Measurements from ENCODE around the gene ST6GALNAC1. TPM values are rescaled to one million over a fixed set of nuclear protein-coding genes. Genes with fewer than 3 reads are reported as not detected.
A peak's percentile ranks its signal among the peaks of the same experiment; 100 is the strongest.
"Not testable (repeated sequence)": the region's sequence is repeated elsewhere in the genome, so short reads cannot be mapped to it uniquely, and the experiment has no call there.

ST6GALNAC1 gene
- total RNA-seq, 1 donor from 2014 or later: not detected

DNA sequence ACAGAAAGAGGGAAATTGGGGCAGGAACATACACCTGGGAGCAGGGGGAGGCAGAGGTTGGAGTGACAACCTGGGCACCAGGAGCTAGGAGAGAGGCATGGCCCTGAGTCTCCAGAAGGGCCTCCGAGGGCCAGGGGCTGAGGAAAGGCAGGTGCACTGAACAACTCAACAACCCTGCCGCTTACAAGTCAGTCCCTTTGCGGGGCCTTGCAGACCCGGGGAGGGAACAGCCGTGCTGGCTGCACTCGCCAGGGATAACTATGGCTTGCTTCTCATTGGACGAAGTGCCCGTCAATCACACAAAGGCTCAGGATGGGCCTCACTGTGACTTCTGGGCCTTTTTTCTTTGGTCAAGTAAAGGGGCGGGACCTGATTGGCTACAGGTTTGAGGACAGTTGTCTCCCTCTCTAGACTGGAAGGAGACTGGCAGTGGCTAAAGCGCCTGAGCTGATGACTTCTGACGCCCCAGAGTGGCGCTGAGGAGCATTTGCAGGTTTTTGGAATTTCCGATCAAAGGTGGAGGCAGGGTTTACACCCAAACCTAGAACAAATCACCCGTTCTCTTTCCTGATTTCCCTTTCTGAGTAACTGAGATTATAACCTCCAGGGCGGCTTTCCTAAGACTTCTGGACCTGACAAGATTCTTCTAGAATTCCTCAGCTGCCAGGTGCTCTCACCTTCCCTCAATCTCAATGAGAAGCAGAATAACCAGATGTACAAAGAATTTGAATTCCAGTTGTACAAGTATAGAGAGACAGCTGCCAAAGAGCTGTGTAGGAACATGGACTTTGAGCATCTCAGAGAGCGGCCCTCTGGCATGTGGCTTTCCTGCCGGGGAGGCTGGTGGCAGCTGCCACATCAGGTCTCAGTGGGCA, 30.3 kb downstream of the ST6GALNAC1 start:
- DNase-seq (ENCODE audit: low read depth in 2 of 2): no peak

DNA sequence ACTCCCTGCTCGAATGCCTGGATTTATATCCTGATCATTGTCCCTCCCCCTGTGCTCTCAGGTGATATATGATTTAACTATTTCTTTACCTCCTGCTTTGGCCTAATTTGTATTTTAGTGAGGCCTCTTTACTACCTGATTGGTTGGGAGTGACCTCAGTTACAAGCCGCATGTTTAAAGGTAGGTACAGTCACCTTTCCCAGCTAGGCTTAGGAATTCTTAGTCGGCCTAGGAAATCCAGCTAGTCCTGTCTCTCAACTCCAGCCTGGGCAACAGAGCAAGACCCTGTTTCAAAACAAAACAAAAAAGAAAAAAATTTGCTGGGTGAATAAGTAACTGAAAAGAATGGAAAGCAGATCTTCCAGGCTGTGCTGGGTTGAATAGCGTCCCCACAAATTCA, 31.1 kb downstream of the ST6GALNAC1 start:
- DNase-seq (ENCODE audit: low read depth in 2 of 2): no peak

DNA sequence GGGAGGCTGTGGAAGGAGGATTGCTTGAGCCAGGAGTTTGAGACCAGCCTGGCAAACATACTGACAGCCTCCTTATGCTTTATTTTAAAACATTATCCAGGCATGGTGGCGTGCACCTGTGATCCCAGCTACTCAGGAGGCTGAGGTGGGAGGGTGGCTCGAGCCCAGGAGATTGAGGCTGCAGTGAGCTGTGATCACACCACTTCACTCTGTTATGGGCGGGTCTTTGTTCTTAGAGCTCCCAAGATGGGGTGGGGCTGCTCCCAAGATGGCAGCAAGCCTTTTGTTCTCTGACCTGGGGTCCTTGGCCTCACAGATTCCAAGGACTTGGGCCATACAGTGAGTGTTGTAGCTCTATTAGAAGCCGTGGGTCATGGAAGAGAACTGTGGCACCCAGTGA, 31.8 kb downstream of the ST6GALNAC1 start:
- no peak for DNase-seq (ENCODE audit: low read depth in 2 of 2)

DNA sequence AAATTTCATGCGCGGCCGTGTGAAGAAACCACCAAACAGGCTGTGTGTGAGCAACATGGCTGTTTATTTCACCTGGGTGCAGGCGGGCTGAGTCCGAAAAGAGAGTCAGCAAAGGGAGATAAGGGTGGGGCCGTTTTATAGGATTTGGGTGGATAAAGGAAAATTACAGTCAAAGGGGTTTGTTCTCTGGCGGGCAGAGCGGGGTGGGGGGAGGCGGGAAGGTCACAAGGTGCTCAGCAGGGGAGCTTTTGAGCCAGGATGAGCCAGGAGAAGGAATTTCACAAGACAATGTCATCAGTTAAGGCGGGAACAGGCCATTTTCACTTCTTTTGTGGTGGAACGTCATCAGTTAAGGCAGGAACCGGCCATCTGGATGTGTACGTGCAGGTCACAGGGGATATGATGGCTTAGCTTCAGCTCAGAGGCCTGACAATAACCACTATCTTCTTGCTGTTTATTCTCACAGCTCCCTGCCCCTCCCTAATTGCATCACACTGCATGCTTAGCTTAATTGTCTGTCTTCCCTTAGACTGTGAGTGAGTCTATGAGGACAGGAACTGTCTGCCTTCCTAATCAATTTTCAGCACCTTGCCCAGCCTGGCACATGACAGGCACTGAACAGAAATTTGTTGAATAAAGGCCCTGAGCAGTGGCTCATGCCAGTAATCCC, 32.3 kb downstream of the ST6GALNAC1 start:
- not testable (repeated sequence) for DNase-seq (ENCODE audit: low read depth in 2 of 2)

DNA sequence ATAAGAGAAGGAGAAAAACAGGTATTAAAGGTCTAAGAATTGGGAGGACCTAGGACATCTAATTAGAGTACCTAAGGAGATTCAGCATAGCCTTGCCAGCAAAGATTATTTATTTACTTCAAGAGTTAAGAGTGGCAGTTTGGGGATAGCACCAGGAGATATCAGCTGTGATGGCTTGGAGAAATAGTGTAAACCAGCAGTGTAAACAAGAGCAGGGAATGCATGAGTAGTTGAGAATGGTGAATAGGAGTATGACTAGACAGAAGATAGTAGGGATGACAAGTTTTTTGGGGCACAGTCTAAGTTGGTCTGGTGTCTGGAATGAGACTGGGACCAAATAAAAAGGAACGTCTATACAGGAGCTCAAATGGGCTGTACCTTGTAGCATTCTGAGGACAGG, 36.9 kb downstream of the ST6GALNAC1 start:
- DNase-seq (ENCODE audit: low read depth in 2 of 2): not testable (repeated sequence)

DNA sequence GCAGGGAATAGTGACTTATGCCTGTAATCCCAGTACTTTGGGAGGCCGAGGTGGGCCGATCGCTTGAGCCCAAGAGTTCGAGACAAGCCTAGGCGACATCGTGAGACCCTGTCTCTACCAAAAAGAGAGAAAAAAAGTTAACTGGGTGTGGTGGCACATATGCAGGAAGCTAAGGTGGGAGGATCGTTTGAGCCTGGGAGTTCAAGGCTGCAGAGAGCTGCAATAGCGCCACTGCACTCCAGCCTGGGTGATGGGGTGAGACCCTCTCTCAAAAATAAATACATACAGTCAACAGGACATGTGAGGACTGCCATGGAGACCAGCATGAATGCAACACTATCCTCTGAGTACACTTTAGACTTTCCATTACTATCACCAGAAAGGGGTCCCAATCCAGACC, 42.5 kb downstream of the ST6GALNAC1 start:
- DNase-seq (ENCODE audit: low read depth in 2 of 2): no peak

DNA sequence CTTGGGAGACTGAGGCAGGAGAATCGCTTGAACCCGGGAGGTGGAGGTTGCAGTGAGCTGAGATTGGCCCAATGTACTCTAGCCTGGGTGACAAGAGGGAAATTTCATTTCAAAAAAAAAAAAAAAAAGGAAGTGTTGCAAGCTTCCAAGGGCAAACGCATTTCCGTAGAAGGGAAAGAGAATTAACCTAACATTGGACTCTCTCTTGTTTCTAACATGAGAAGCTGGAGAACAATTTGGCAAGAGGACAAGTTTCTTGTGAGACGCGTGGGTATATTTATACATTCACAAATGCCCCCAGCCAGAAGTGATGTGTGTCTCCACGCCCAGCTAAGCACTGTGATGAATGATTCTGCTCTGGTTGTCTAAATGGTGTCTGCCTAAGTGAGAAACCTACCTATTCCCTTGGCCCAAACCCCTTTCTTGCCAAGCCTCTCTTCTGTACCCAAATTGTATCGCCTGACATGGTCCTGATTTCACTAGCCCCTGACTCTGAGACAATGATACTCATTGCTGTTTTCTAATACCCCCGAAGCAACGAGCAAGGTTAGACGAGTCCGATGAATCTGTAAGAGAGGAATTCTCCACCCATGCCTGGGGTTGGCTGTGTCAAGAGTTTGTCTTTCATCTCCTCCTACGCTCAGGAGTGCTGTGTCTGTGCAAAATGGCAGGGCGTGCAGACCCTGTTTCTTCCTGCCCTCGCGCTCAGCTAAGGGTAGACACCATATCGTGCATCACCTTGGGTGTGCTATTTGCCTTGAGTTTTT, 43.7 kb downstream of the ST6GALNAC1 start:
- peak; percentile 32 to 83 for DNase-seq (ENCODE audit: low read depth in 2 of 2)

DNA sequence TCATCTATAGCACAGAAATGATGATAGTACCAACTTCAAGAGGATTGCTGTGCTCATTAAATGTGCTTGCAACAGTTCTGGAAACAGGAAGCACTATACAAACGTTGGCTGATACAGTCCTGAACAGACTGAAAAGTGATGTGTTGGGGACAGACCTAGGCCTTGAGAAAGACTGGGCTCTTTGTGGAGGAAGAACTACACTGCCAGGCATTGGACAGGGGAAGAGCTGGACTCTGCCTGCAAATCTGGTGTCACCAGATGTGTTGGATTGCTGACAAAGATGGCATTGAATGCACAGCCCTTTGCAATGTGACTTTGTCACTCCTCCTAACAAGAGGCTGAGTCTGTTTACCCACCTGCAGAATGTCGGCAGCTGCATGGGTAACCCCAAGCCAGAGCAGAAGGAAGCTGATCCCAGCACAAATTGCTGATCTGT, 45.5 kb downstream of the ST6GALNAC1 start:
- DNase-seq (ENCODE audit: low read depth in 2 of 2): peak; percentile 15 to 20

DNA sequence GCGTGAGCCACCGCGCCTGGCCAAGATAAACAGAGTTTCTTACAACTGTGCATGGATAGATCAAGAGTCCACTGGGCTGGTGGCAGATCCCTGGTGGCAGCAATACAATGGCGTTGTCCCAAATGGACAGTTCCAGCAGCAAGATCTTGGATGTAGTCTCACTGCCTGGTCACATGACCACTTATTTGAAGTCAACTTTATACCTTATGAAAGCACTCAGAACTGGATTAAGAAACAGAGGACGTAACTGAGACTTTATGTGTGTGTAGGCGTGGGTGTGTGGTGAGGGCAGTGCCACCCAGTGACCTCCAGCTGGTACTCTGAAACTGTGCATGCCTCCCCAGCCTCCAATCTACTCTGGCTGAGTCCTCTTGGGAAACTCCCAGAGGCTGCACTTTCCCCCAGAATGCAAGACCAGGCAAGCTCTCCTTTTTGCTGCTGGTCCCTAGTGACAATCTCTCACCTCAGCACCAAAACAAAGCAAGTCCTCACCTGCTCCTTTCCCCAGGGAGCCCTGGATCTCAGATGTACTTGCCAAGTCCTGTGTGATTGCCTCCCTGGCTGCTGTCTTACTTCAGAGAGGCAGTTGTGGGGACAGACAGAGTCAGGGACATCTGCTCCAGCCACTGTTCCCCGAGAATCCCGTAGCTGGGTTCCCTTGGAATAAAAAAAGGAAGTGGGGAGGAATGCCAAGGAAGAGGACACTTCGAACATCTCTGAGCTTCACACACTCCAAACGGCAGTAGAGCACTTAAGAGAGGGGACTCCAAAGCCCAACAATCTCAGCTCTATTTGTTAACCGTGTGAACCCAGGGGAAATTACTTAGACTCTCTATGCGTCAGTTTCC, 46.2 kb downstream of the ST6GALNAC1 start:
- DNase-seq (ENCODE audit: low read depth in 2 of 2): no peak

DNA sequence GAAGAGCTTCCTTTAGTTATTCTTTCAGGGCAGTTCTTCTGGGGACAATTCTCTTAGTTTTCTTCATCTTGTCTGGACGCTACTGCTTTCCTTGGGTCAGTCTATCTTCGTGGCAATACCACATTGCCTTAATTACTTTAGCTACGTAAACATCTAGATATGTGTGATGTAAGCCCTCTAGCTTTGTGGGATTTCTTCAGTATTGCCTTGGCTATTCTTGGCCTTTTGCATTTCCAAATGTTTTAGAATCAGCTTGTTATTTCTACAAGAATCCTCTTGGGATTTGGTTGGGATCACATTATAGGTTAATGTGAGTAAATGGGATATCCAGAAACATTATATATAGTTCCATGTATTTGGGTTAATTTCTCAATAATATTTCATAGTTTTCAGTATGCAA, 48.9 kb downstream of the ST6GALNAC1 start:
- DNase-seq (ENCODE audit: low read depth in 2 of 2): no peak

DNA sequence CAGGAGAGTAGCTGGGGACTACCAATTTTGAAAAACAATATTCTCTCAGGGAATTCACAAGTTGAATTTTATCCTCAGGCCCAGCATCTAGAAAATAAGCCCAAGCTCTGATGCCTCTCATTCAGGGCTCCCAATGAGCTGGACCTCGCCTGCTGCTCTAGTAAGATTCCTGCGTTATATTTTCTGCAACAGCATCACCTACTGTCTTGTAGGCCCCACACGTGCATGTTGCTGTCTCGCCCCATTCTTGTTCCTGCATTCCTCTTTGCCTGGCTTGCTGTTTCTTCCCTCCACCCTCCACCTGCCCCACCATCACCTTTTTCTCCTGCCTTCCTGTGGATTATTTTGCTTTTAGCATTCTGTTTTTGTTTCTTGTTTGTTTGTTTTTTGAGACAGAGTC, 49.6 kb downstream of the ST6GALNAC1 start:
- no peak for DNase-seq (ENCODE audit: low read depth in 2 of 2)

DNA sequence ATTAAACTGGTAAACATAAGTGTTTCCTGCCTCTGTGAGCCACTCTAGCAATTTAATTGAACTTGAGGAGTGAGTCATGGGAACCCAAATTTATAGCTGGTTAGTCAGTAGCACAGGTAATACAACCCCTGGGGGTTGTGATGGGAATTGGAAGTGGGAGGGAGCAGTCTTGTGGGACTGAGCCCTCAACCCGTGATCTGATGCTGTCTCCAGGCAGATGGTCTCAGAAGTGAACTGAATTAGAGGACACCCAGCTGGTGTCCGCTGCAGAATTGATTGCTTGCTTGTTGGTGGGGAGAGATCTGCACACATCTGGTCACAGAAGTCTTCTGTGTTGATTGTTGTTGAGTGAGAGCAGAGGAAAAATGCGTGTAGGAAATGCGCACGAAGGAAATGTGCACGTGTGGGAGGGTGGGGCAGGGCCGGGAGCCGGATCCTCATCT, 50.2 kb downstream of the ST6GALNAC1 start:
- no peak for DNase-seq (ENCODE audit: low read depth in 2 of 2)

DNA sequence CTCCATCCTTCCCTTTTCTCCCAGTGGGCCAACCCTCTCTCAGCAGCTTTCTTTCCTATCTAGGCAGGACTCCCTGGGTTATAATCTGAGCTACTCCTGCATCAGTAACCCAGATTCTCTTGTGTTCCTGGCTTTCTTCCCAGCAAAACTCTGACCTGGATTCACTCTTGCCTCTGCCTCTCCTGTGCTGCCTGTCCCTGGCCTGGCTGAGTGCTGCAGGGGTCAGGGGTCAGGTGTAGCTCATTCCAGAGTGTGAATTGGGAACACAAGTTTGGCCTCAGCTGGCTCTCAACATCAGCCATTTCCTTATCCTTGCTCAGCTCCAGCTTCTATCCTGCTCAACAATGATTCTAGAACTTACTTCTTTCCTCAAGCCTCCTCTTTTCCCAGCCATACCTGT, 55.4 kb downstream of the ST6GALNAC1 start:
- DNase-seq (ENCODE audit: low read depth in 2 of 2): no peak

DNA sequence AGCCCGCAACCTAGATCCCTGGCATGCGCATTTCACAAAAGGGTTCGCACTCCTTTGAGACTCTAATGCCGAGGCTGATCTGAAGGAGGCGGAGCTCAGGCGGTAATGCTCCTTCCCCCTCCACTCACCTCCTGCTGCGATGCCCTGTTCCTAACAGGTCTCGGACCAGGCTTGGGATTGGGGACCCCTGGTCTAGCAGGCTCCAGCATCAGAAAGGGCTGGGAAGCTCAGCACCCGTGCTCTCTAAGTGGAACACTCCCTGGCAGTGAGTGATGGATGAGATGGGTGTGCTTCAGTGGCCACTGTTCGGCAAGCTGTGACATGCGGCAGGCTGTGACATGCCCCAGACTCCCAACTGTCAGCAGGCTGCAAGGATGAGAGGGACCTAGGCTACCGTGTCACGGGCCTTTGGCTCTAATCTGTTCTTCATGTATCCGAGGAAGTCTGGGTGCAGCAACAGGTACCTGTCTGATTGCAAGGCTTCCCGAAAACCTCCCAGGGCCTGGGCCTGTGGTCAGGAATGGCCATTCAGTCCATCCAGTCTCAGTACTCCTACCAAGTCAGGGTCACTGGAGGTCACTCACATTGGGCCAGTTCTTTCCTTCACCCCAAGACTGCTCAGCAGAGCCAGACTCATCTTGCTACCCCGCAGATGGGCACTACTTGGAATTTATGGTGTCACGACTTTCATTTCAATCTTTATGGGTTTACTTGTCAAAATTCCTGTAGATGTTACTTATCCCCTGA, 56.6 kb downstream of the ST6GALNAC1 start:
- DNase-seq (ENCODE audit: low read depth in 2 of 2): no peak

DNA sequence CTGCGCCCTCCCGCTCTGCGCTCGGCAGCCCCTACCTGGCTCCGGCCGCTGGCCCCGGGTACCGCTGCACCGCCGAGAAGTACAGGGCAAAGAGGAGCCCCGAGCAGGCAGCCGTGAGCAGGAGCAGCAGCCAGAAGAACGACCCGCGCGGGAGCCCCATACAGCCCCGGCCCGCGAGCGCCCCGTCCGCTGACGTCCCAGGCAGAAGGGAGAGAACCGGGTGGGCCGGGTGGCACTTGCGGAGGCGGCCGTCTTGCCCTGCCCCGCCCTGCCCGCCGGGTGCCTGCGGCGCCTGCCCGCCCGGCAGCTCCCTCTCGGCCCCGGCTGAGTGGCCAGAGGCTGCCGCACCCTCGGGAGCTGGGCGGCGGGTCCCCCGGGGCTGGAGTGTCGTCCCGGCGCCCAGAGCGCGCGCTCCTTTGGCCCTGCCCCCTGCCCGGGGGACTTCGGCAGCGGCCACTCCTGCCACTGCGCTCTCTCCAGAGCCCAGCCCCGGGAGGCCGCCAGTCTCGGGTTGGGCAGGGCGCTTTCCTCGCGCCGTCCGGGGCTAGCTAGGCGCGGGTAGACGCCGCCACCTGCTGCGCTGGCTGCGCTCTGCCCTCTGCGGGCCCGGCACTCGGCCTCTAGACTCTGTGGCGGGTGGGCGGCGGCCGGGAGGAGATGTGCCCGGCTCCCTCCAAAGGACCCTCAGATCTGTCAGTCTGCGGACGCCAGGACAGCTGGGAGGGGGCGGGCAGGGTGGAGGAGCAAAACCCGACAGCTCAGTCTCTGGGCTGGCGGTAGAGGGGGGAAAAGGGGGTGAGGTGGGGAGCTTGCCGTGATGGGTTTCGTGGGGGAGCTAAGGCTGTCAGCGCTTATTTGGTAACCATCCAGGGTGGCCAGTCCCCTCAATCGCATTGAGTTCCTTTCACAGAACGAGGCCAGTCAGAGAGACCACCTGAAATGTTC, 57.6 kb downstream of the ST6GALNAC1 start, which contains the start of gene ST6GALNAC2:
Gene ST6GALNAC2, minus strand, starts transcription at position 212 of the 945 bp plus-strand sequence. Its CDS starts 52 bp downstream, at position 160.
- peak; percentile 55 to 64 for DNase-seq (ENCODE audit: low read depth in 2 of 2)

DNA sequence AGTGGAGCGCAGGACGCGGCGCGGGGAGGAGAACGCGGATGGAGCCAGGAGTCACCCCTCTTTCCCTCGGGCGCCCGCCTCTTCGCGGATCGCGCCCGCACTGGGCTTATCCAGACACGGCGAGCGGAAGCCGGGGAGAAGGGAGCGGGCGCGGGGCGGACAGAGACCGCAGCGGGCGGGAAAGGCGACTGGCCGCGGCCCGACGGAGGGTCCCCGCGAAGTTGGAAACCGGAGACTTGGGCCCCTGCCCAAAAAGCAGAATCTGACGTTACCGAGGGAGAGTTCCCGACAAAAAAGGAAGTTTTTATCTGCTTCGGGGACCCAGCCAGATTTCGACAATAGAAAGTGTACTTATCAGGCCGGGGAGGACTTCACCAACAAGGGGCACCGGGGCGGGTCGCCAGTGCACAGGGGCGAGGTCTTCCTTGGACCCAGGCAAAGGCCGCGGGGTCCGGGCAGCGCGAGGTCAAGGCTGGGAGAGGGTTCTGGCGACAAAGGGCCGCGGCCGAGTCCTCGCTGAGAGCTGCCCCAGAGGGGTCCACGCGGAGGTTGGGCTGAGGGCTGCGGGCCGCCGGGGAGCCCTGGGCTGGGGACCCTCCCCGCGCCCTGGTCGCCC, 58.4 kb downstream of the ST6GALNAC1 start:
- DNase-seq (ENCODE audit: low read depth in 2 of 2): no peak

DNA sequence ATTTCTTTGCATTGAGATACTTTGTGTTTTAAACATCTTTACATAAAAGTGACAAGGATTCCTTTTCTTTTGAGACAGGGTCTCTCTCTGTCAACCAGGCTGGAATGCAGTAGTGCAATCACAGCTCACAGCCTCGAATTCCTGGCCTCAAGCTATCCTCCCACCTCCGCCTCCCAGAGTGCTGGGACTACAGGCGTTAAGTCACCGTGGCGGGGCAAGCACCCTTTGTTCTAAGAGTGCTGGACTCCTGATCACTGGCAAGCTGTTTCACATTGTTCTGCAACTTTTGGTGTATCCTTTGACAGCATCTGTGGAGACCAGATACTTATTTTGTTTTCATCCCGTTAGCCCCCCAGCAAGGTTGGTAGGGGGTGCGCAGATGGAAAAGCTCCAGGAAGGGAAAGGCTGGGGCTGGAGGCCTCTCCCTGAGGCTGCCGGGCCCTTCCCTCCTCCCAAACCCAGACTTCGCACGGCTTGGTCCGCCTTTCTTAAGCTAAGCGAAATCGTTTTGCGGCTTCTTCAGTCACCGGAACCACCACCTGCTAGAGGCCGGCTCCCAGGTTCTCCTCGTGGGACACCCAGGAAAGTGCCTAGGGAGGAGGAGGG, 59.0 kb downstream of the ST6GALNAC1 start:
- no peak for DNase-seq (ENCODE audit: low read depth in 2 of 2)

DNA sequence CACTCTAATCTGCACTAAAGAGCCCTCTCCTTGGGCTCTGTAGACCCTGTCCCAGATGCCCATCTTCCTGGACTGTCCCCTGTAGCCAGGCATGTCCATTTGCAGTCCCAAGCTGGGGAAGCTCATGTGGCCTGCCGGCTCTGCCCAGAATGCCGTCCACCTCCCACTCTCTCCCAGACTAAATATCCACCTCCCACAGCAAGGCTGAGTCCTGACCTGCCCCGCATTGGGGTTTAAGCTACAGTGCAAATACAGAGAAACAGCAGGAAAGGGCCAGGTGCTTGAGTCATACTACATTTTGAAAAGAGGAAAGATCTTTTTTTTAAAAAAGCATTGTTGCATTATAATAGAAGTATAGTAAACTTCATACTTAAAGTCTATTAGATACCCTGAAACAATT, 60.9 kb downstream of the ST6GALNAC1 start:
- no peak for DNase-seq (ENCODE audit: low read depth in 2 of 2)

Data from lung microvascular endothelial cell (primary cell).